ENCODE results near the gene C22orf31.

DNA sequence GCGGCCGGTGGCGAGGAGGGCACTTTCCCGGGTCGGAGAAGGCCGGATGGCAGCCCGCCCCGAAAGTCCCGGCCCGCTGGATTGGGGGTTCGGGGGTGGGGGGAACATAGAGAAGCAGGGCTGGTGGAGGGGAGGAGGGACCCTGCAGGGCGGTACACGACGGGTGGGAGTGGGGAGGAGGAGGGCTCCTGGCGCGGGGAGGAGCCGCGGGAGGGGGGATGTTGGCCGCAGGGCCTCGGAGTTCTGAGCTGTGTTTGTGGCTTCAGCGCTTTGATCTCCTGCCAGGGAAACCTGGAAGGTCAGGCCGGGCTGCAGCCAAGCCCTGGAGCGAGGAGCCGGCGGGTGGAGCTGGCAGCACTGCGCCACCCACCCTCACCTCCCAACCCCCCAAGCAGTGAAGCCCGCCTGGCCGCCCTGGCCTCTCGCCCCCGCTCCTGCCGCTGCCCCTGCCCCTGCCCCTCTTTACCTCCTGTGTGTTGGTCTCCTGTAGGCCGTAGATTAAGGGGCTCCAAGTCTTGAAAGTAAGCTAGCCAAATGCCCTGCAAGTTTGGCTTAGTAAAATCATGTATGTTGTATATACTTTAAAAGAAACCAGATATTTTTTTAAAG is 30.9 kb downstream of the C22orf31 start:
- TF ChIP-seq GATA3 (IDR thresholded peaks at IDR 0.05; ENCODE audit: low read depth, low read length), result no peak
- no peak for TF ChIP-seq GATA2 (IDR thresholded peaks at IDR 0.05; ENCODE audit: low read depth, low read length)
